ENCODE measurements around the gene LGR4. TPM values are rescaled to one million over a fixed set of nuclear protein-coding genes. Genes with fewer than 3 reads are reported as not detected.

LGR4 gene
- polyA plus RNA-seq, 1 experiment = 7.6 TPM

- no peaks in the 10 kb centered on the region for H3K27me3 ChIP-seq (ENCODE audit: control insufficient read depth, insufficient read depth, low read length)
- no peaks in the 10 kb centered on the region for H3K36me3 ChIP-seq (ENCODE audit: control insufficient read depth, insufficient read depth, low read length)
- POLR2A ChIA-PET = no interaction called here
- CTCF ChIA-PET = interaction anchor here (0.8 kb wide), 1 partner anchor 73 kb away, joined by 3 read pairs; no protein-coding TSS in a partner anchor
- no peak overlapping the region for H3K4me3 ChIP-seq (ENCODE audit: low read depth, low read length)
- TF ChIP-seq CTCF (IDR thresholded peaks at IDR 0.05; ENCODE audit: insufficient read depth, low read depth, low read length) = no peak
- no peak for DNase-seq (ENCODE audit: low read depth)
Measured at GRCh38 chr11:27413218-27413617, 59.4 kb downstream of the LGR4 start.

GRCh38 chr11:27412192-27412691, 60.3 kb downstream of the LGR4 start:
- DNase-seq (ENCODE audit: low read depth) = no peak
- ChIA-PET POLR2A (no interaction called here), CTCF (interaction anchor here (1.3 kb wide), 1 partner anchor 9 kb away, joined by 3 read pairs; no protein-coding TSS in a partner anchor)
- no peaks in the 10 kb centered on the region for H3K36me3 ChIP-seq (ENCODE audit: control insufficient read depth, insufficient read depth, low read length)
- H3K4me3 ChIP-seq (ENCODE audit: low read depth, low read length) = no peak overlapping the region
- no peaks in the 10 kb centered on the region for H3K27me3 ChIP-seq (ENCODE audit: control insufficient read depth, insufficient read depth, low read length)
- TF ChIP-seq CTCF (IDR thresholded peaks at IDR 0.05; ENCODE audit: insufficient read depth, low read depth, low read length) = no peak

GRCh38 chr11:27411328-27411727, 61.3 kb downstream of the LGR4 start:
- H3K36me3 ChIP-seq (ENCODE audit: control insufficient read depth, insufficient read depth, low read length) = no peaks in the 10 kb centered on the region
- TF ChIP-seq CTCF (IDR thresholded peaks at IDR 0.05; ENCODE audit: insufficient read depth, low read depth, low read length) = no peak
- H3K27me3 ChIP-seq (ENCODE audit: control insufficient read depth, insufficient read depth, low read length) = no peaks in the 10 kb centered on the region
- H3K4me3 ChIP-seq (ENCODE audit: low read depth, low read length) = no peak overlapping the region
- DNase-seq (ENCODE audit: low read depth) = no peak
- ChIA-PET CTCF (interaction anchor here (1.3 kb wide), 1 partner anchor 10 kb away, joined by 3 read pairs; no protein-coding TSS in a partner anchor), POLR2A (no interaction called here)

GRCh38 chr11:27410272-27410671, 62.3 kb downstream of the LGR4 start:
- DNase-seq (ENCODE audit: low read depth) = no peak
- Histone ChIP-seq H3K27me3 (ENCODE audit: control insufficient read depth, insufficient read depth, low read length) (no peaks in the 10 kb centered on the region), H3K4me3 (ENCODE audit: low read depth, low read length) (no peak overlapping the region), H3K36me3 (ENCODE audit: control insufficient read depth, insufficient read depth, low read length) (no peaks in the 10 kb centered on the region)
- POLR2A ChIA-PET = no interaction called here
- CTCF ChIA-PET = no interaction called here
- no peak for TF ChIP-seq CTCF (IDR thresholded peaks at IDR 0.05; ENCODE audit: insufficient read depth, low read depth, low read length)

GRCh38 chr11:27409742-27410141, 62.8 kb downstream of the LGR4 start:
- H3K4me3 ChIP-seq (ENCODE audit: low read depth, low read length) = no peak overlapping the region
- H3K36me3 ChIP-seq (ENCODE audit: control insufficient read depth, insufficient read depth, low read length) = no peaks in the 10 kb centered on the region
- ChIA-PET CTCF (no interaction called here), POLR2A (interaction anchor here (0.6 kb wide), 1 partner anchor 1054 kb away, joined by 4 read pairs; no protein-coding TSS in a partner anchor)
- no peak for DNase-seq (ENCODE audit: low read depth)
- TF ChIP-seq CTCF (IDR thresholded peaks at IDR 0.05; ENCODE audit: insufficient read depth, low read depth, low read length) = no peak
- H3K27me3 ChIP-seq (ENCODE audit: control insufficient read depth, insufficient read depth, low read length) = no peaks in the 10 kb centered on the region
